GM12874 (cell line): ENCODE measurements around the gene CHERP.

Experiments used
- TF ChIP-seq, protein P1 (sequence below): IDR thresholded peaks from 2 replicates; pipeline ENCODE4 v1.5.1; 2011; ENCODE audit warnings: low read depth, mild to moderate bottlenecking, control low read depth, low read length, moderate library complexity; ENCODE audit not compliant: insufficient read depth

CHERP gene

DNA sequence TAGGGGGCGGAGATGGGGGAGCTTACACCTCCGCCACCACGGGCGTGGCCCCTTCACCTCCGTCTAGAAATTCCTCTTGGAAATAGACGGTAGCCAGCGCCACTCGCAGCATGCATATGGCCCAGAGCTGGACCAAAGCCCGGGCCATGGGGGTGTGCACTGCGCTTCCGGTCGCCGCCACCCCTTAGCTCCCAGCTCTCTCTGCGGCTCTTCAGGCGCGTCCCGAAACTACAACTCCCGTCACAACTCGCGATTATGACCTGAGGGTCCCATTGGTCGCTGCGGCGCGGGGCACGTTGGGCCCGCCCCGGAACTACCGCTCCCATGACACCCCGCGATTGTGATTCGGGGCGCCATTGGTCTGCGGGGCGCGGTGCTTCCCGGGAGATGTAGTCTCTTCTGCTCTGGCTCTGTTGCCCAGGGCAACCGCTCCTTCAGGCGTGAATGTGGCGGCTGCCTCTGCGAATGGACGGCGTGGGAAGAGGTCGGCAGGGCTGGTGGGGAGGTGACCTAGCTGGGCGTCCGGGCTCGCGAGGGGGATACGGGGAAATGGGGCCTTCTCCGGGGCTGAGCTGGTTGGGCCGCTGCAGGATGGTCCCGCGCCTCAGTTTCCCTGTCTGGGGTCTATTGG lies 46.1 kb downstream of the CHERP start, which contains the start of the genes C19orf44 and CALR3:
Gene C19orf44 (plus strand): TSS at position 413 of the 631 bp plus-strand sequence. CDS start 4,399 bp downstream, outside the sequence.
Gene CALR3 (minus strand): TSS at position 186 of the 631 bp plus-strand sequence. CDS start 38 bp downstream, at position 148.
- TF ChIP-seq, protein P1, sequence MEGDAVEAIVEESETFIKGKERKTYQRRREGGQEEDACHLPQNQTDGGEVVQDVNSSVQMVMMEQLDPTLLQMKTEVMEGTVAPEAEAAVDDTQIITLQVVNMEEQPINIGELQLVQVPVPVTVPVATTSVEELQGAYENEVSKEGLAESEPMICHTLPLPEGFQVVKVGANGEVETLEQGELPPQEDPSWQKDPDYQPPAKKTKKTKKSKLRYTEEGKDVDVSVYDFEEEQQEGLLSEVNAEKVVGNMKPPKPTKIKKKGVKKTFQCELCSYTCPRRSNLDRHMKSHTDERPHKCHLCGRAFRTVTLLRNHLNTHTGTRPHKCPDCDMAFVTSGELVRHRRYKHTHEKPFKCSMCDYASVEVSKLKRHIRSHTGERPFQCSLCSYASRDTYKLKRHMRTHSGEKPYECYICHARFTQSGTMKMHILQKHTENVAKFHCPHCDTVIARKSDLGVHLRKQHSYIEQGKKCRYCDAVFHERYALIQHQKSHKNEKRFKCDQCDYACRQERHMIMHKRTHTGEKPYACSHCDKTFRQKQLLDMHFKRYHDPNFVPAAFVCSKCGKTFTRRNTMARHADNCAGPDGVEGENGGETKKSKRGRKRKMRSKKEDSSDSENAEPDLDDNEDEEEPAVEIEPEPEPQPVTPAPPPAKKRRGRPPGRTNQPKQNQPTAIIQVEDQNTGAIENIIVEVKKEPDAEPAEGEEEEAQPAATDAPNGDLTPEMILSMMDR, result no peak

DNA sequence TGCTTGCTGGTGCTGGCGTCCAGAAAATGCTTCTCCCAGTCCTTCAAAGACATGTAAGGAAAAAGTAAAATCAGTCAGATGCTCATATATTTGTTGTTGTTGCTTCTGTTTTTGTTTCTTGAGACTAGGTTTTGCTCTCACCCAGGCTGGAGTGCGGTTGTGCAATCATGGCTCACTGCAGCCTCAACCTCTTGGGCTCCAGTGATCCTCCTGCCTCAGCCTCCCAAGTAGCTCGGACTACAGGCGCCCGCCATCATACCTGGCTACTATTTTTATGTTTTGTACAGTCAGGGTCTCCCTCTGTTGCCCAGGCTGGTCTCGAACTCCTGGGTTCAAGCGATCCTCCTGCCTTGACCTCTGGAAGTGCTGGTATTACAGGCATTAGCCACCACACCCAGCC lies 59.5 kb downstream of the CHERP start:
- TF ChIP-seq, protein P1, result no peak

DNA sequence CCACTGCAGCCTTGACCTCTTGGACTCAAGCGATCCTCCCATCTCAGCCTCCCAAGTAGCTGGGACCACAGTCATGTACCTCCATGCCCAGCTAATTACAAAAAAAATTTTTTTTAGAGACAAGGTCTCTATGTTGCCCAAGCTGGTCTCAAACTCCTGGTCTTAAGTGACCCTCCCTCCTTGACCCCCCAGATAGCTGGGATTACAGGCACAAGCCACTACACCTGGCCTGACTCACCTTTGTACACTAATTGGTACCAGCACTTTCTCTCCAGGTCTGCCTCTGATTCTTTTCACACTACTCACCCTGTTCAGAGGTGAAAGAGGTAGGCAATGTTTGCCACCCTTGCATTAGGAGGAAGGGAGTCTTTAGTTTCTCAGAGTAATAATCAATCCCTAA lies 64.9 kb downstream of the CHERP start:
- TF ChIP-seq, protein P1, result no peak

DNA sequence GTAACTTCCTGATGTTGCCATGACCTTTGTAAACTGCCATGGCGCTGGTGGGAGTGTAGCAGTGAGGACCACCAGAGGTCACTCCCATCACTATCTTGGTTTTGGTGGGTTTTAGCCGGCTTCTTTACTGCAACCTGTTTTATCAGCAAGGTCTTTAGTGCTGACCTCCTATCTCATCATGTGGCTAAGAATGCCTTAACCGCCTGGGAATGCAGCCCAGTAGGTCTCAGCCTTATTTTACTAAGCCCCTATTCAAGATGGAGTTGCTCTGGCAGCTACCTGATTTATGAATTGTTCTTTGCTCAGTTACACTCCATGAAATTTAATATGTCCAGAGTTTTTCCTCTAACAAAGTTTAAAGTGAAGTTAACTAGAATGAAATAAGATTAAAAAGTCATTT lies 65.8 kb downstream of the CHERP start:
- TF ChIP-seq, protein P1, result no peak

DNA sequence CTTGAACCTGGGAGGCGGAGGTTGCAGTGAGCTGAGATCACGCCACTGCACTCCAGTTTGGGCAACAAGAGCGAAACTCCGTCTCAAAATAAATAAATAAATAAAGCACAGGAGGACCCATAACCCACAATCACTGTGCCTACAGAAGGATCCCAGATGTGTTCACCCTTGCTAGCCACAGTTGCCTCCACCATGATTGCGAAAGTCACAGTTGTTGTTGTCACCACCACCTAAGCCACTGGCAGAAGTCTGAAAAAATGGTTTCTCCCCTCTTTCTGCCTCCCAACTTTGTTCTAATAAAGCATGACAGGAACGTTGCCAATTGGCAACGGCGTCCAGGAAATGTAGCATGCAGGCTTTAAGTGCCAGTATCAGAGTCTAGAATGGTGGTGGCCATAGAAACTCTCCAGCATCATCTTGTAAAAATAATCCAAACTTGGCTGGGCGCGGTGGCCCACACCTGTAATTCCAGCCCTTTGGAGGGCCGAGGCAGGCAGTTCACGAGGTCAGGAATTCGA lies 68.3 kb downstream of the CHERP start:
- TF ChIP-seq, protein P1, result no peak

DNA sequence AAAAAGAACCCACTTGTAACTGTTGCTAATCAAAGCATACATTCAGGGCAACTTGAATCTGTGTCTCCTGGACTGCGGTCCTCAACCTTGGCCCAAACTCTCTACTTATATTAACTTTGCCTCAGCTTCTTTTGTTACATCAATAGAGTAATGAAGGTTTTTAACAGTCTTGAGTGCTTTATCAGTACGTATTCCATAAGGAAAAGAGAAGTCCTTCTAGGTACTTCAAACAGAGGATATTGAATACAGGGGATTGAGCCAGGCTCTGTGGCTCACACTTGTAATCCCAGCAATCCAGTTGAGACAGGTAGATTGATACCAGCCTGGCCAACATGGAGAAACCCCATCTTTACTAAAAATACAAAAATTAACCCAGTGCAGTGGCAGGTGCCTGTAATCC lies 69.2 kb downstream of the CHERP start:
- TF ChIP-seq, protein P1, result no peak

DNA sequence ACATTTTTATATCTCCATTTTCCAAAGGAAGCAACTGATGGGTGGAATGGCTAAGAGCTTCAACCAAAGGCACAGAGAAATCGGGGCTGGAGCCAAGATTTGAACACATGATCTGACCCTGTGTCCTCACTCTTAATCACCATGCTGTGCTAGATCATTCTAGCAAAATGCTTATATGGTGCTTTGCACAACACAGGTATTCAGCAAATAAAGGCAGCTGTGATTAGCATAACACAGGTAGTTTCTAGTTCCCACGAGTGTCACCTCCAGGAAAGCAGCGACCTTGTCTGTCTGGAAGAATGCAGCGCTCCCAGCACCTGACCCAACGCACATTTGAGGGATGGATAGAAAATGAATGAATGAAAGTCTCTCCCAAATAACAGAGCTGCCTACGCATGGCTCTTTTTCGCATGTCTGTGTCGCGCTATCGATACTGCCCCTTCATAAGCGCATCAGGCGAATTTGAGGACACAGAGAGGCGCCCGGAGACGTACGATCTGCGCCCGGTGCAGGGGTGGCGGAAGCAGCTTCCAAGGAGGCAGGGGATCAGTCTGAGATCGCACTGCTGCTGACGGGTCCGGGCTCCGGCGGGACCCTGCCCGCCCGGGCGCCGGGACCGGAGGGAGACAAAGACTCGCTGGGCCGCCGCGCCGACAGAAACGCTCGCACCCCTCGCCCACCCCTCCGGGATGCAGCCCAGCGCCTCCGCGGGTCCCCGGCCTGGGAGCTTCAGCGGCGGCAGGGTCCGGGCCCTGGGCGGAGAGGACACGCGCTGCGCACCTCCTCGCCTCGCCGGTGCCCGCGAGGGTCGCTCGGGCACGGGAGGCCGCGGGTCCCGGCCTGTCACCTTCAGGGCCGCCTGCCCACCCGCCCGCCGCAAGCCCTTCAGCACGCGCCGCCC lies 71.1 kb downstream of the CHERP start:
- TF ChIP-seq, protein P1, result no peak
